GM19452 (cell line): ENCODE data around the gene TCEA2.

ENCODE experiments used
- ATAC-seq: cut with Tn5 transposase; IDR thresholded peaks from one replicate; pipeline ENCODE4 v1.9.1; 2021; ENCODE audit not compliant: unreplicated experiment

TCEA2 gene

DNA sequence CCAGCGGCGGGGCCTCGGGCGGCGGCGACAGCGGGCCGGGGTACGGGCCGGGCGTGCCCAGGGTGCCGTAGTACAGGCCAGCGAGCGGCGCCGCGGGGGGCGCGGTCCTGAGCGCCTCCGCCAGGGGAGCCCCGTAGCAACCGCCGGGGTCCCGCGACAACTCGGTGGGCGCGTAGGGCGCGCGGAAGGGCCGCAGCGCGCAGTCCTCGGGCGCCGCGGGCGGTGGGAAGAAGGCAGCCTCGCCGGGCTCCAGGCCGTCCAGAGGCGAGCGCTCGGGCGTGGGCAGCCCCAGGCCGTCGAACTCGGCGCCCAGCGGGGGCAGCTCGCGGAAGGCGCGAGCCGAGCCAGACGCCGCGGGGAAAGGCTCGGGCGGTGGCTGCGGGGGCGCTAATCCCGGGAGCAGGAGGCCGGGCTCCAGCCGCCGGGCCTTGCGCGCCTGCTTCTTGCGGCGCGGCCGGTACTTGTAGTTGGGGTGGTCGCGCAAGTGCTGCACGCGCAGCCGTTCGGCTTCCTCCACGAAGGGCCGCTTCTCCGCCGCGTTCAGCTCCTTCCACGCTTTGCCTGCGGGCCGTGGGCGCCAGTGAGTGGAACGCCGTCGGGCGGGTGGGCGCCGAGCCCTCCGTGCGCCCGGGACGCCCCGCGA, 14.5 kb upstream of the TCEA2 start:
- no peak for ATAC-seq

DNA sequence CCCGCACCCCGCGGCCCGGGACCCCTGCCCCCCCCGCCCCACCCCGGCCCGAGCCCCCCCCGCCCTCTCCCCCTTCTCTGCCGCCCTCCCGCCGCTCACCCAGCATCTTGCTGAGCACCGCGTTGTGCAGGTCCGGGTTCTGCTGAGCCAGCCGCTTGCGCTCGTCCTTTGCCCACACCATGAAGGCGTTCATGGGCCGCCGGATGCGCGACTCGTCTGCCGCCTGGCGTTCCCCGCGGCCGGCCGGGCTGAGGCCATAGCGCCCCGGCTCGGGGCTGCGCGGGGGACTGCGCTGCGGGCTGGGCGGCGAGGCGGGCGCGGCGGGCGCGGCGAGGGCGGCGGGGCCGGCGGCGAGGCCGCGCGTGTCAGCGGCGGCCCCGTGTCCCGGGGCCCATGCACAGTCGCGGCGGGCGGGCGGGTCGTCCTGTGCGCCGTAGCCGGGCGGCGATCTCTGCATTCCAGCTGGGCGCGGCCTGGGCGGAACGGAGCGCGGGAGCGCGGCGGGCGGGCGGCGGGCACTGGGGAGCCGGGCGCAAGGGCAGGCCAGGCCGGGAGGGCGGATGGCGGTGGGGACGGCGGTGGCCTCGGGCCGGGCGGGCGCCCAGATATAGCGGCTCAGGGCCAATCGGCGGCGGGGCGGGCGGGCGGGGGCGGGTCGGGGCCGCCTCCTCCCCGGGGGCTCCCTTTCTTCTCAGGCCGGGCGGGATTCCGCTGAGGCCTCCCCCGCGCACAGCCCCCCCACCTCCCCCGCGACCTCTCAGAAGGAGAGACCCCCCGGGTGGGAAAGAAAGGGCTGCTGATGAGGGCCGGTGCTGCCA, 13.7 kb upstream of the TCEA2 start, which contains the start of gene SOX18:
TSS of gene SOX18 (minus strand) at position 580 of the 818 bp plus-strand sequence. CDS start at position 457, 123 bp downstream.
- ATAC-seq: no peak

DNA sequence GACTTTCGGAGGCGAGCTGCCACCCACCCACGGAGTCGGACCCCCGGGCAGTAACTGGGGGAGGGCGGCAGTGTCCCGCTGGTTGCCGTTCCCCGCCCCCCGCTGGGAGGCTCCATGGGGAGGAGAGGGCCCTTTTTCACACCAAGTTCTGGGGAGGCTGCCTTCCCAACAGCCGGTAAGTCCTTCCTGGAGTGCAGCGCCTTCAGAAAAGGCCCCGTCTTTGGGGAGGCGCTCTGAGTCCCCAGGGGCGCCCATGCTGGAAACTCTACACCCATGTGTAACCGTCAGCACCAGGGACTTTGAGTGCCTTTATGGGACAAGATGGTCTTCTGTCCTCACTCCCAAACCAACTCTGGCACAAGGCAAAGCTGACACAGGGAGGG, 13.1 kb upstream of the TCEA2 start:
- ATAC-seq: no peak

DNA sequence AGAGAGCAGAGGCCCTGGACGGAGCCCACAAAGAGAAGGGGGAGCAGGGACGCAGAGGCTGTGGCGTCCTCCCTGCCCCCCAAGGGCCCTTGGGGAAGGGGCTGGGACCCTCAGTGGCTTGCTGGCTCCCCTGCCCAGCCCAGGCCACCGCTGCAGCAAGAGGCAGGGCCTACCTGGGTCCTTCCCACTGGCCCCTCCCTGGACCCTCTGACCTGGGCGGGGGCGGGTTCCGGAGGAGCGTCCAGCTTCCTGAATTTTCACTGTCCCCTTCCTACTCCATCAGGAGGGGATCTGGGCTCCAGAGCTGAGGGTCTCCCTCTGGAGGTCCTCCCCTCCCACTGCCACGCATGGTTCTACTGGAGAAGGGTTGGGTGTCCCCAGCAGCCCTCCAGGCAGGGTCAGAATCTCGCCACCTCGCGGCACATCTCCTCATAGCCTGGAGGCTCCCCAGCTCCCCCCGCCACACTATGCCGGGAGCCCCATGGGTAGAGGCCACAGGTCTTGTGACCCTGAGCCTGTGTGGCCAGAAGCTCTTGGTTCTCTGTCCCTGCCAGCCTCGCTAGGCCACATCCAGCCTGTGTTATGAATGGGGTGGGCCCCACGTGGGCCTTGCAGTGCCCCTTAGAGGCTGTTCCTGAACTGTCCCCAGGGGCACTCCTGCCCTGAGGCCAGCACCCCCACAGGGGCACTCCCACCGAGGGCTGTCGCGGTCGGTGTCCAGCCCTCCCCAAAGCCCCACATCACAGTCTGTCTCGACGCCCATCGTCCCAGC, 12.6 kb upstream of the TCEA2 start:
- ATAC-seq: no peak

DNA sequence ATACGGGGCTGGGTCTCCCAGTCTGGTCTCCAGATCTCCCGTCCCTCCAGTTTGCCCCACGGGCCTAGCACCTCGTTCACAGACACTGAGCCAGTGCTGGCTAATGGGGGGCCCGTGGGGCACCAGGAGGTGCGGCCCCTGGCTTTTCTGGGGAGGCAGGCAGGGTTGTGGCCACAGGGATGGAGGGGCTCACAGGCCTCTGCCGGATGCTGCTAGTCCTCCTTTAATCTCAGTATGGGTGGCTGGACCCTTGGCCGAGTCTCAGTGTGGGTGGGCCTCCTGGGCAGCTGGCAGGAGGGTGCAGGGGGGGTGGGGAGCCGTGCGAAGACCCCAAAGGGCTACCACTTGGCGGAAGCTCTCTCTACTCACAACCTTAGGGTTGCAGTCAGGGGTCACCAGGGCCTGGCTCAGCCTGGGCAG, 12.0 kb upstream of the TCEA2 start:
- ATAC-seq: no peak

DNA sequence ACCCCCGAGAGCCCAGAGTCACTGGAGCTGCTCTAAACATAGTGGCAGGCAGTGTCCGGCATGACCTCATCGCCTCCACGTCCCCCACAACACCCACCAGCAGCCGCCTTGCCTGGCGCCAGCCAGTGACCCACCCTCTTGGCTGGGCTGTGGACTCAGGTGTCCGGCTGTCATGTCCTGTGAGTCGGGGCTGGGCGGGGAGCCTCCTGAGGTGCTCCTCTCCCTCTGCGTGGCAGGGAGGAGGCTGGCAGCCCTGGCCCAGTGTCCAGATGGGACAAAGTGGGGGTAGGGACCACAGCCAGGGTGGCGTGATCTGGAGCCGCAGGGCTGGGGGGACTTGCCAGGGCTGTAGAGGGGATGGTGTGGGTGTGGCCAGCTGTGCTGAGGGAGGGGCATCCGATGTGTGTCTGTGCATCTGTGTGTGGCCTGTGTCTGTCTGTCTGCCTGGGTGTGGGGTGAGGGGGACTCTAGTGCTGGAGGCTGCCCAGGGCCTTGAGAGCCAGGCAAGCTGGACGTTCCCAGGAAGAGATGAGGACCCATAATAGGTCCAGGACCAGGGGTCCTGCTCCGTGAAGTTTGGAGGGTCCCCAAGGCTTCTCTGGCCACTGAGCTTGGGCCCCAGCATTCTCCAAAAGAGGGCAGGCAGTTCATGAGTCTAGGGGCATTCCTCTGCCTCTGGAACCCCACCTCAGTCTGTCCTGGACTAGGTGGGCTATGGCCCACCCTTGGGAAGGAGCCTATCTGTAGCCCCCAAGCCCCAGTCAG, 11.3 kb upstream of the TCEA2 start:
- ATAC-seq: no peak

DNA sequence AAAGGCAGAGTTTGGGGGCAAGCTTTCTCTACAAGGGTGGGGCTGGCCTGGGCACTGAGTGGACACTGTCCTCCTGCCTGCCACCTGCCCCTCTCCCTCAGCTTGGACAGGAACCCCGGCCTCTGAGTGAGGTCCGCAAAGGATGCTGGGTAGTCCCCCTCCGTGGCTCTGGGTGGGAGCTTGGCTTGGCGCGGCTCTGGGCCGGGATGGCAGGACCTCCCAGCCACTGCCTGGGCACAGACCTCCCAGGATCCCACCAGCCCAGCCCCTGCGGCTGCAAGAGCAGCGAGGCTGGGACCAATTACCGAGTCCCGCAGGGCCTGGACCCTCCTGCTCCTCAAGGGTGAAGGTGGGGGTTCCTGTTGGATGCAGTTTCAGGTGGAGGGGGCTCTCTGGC, 10.7 kb upstream of the TCEA2 start:
- no peak for ATAC-seq

DNA sequence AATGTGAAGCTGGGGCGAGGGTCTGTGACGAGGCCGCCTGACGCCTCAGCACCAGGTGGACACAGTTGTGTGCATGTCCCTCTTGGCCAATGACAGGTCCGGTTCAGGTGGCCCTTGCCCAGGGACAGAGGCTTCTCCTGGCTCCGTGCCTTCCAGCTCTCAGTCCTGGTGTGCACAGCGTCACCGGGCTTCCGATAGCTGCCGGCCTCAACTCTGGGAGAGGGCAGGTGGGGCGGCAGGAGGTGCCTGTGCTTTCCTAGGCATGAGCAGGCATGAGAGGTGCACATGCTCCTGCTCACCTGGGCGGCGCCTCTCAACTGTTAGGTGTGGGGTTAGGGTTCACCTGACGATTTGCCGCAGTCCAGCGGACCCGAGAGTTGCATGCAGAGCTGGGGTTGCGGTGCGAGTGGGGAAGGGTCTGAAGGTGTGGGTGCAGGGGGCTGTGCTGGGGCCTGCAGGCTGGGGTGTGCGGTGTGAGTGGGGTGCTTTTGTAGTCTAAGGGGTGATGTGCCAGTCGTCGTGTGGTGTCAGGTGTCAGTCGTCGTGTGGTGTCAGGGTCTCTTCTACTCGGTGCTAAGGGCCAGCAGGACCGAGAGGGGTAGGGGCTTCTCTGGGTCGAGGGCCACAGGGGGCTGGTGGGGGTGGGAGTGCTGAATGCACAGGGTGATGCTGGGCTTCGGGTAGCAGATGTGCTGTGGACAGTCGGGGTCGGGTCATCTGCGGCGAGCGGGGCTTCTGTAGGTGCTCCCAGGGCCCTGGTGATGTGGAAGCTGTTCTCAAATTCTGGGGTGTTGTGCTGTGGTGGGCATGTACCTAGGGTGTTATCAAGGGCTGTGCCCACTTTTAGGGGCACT, 9.8 kb upstream of the TCEA2 start:
- no peak for ATAC-seq

DNA sequence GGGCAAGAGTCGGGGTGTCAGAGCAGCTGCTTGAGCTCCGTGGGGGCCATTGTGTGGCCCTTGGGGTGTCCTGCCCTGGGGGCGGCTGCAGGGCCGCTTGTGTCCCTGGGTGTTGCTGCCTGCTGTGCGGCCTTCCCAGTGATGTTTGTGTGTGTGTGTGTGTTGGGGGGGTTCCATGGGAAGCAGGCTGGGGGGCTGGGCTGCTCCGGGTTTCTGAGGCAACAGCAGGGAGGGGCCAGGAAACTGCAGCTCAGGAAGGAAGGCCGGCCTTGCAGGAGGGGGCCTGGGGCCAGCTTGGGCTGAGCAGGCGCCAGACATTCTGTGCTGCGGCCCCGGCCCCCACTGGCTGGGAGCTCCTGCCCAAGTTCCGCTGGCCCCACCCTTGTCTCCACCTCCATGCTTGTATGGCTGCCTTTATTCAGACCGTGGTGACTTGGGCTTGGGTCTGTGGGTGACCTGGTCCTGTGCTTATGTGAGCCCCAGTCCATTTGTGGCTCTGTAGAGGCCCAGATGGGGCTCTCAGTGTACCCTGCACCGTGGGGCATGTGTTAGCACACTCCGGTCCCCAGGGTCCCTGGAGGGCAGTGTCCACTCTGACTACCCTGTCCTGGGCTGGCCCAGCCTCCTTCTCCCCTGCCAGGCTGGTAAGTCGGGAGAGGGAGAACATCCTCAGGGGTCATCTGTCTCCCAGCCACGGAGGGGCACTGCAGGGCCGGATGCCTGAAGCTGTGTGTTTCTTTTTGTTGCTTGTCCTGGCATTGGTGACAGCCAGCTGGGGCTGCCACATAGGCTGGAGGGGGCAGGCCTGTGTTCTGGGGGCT, 8.9 kb upstream of the TCEA2 start:
- ATAC-seq: no peak

DNA sequence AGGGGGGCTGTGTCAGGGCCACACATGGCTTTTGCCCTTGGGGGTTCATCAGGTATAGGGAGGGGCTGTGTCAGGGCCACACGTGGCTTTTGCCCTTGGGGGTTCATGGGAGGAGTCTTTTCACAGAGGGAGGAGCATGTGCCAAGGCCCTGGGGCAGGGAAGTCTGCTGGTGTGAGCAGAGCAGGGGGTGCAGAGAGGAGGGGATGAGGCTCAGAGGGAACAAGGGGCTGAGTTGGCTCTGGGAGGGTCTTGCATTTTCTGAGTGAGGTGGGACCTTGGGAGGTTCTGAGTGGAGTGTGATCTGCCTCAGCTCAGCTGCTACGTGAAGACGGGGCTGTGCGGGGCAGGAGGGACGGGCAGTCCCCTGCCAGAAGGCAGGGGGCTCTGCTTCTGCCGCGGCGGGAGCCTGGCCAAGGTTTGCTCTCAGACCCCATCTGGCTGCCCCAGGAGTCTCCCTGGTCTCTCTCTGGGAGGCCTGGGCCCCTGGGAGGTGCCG, 7.6 kb upstream of the TCEA2 start:
- ATAC-seq: no peak

DNA sequence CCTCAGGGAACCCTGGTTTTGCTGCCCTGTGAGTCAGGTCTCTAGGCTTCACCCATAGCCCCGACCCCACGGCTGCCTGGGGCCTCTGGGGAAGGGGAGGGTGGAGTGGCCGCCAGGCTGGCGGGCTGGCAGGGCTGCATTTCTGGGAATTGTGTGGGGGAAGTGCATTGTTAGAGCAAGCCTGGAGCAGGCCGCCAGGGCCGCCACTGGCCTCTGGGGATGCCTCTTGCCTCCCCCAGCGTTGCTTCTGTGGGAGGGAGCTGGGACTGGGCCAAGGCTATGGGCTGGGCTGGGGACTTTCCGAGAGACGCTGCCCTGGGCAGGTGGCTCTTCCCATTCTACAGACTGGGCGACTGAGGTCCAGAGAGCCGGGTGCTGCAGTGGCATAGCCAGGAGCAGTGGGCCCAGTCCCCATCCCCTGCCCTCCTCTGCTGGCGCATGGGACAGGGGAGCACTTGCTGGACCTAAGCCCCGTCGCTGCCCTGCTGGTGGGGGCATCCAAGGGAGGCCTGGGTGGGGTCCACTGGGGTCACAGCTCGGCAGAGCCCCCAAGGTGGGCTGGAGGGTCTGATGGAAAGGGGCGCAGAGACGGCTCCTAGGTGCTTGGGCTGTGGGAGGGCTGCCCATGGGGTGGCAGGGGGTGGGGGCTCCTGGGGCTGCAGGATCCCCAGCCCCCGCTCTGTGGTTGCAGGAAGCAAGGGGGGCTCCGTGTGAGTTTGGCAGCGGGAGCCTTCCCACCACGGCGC, 6.9 kb upstream of the TCEA2 start:
- no peak for ATAC-seq

DNA sequence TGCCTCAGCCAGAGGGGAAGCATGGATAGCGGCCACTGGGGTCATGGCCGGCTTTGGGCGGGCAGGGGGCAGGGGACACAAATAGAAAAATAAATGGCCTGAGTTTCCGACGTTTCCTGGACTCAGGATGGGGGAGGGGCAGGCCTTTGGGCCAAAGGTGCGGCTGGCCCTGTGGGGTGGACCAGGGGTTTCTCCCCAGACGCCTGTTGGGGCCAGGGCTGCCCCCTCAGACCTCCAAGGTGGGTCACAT, 6.4 kb upstream of the TCEA2 start:
- no peak for ATAC-seq

DNA sequence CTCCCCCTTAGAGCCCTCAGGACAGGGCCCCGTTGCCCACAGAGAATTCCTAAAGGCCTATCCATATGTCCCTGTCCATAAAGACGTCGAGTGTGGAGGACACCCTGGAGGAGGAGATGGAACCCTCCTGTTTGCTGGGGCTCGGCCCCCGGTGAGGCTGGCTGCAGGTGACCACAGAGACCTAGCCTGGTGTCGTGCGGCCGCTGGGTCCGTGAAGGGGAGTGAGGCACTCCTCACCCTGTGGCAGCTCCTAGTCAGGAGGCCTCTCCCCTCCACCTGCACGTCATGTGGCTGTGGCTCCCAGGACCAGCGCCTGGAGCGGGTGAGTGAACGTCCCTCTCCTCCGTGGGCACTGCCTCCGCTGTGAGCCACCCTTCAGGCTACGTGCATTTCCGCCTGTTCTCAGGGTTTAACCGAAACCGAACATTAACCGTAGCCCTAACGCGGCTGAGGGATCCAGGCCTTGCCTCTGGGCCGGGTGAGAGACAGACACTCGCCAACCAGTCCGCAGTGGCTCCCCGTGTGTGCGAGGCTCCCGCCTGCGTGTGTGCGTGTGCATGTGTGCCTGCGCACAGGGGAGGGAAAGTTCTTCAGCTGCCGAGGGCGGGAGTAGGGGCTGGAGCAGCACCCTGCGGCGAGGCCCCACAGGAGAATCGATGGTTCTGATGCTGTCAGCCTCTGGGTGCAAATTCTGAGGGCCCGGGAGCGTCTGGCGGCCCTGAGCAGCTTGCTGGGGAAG, 5.9 kb upstream of the TCEA2 start:
- ATAC-seq: no peak

DNA sequence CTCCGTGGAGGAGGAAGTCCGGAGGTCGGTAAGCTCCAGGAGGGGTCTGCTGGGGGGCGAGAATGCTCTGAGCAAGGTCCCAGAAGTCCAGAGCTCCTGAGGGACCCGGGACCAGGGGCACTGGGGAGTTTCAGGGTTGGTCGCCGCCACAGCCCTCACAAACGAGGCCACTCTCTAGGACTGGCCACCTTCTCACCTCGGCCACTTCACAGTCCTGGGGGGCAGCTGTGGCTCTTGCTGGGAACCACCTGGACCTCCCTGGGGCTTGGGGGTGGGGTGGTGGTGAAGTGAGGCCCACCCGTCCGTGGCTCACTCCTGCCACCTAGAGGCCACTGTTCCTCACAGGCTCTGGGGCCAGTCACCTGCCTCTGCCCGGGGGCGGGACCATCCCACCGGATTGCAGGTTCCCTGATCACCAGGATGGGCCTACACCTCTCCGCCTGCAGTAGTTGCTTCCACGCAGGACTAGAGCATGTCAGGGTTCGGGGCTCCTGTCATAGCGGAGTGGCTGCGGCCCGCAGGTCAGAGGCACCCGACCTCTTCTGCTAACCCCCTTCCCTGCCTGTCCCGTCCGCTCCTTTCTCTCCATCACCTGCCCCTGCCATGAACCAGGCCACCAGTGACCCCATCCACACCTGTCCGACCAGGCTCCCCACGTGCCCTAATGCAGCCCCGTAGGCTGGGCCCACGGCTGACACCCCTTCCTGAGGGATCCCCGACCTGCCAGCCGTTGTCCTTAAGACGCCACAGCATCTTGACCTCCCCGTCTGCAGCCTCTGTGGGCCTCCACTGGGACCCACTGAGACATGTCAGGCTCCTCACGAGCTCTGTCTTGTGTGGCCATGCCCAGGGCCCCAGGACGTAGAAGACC, 5.1 kb upstream of the TCEA2 start:
- ATAC-seq: no peak

DNA sequence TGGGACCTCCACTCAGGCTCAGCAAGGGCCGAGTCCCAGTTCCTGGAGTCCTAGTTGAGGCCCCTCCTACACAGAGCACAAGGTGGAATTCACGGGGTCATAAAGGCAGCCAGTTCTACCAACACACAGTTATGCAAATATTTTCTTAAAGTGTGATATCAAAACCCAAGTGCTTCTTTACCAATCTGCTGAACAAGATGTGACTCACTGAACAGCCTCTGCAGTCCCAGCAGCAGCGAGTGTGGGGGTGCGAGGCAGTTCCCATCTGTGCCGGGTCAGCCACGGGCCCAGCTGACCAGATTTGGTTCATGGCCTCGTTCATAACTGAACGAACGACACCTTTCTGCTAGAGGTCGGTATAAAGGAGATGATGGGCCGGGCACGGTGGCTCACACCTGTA, 4.5 kb upstream of the TCEA2 start:
- no peak for ATAC-seq

DNA sequence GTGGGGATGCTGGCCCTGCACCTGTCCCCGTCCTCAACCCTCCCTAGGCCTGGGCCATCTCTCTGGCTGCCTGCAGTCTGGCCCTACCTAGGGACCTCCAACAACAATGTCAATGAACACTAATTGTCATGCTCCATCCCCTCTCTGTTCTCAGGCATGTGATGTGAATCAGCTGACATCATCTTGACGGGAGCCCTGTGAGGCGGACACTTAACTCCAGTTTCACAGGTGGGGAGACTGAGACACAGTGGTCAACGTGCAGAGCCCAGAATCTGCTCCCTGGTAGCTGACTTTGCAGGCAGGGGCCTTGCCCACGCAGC, 762 bp upstream of the TCEA2 start:
- no peak for ATAC-seq

DNA sequence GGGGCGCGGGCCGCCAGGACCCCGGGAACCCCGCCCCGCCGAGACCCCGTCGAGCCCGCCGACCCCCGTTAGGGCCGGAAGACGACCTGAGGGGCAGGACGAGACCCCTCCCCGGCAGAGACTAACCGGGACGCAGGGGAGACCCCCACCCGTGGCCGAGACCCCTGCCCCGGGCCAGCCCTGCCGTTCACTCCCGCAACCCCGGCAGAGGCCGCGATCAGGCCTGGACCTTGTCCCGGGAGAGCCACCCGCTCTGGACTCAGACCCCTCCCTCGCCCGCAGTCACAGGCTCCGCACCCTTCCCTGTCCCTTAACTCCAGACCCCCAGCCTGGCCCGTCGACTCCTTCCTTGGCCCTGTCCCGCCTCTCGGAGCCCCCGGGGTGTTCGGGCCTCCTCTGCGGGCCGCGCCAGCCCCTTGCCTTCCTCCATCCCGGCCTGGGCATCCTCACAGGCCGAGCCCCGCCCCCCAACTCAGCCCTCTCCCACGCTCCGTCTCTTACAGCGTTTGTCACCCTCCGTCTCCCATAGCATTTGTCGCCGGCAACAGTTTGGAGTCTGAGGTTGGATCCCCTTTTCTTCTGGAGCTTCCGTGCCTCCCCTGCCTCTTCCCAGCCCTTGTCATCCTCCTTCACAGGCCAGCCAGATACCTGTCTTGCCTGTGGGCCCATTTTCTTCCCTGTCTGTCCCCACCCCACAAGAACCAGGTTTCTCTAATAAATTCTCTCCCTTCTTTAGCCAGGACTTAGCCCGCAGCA, 569 bp downstream of the TCEA2 start:
- no peak for ATAC-seq
